Transverse colon (tissue), 4 donors: ENCODE measurements around the gene ERC2. TPM values are rescaled to one million over a fixed set of nuclear protein-coding genes. Genes with fewer than 3 reads are reported as not detected.
"Not testable (repeated sequence)": the region's sequence is repeated elsewhere in the genome, so short reads cannot be mapped to it uniquely, and the experiment has no call there.

Experiments used
- DNase-seq: peaks from one replicate; pipeline ENCODE4 v3.0.0-alpha.2; 2019
- H3K27ac ChIP-seq, 4 donors: fragments of 200-600 bp; sonication (generic); 2 replicates each; pipeline ENCODE4 v1.5.1; 2016 to 2018; ENCODE audit warnings: inconsistent platforms in 4 of 4
- H3K27me3 ChIP-seq: fragments of 200-600 bp; sonication (generic); 2 replicates; pipeline ENCODE4 v1.5.1; 2017; ENCODE audit warnings: inconsistent platforms
- H3K36me3 ChIP-seq, 4 donors: fragments of 200-600 bp; sonication (generic); 2 replicates each; pipeline ENCODE4 v1.5.1; 2017 to 2019; ENCODE audit warnings: inconsistent platforms in 4 of 4
- H3K4me1 ChIP-seq, 4 donors: fragments of 200-600 bp; sonication (generic); 2 replicates each; pipeline ENCODE4 v1.5.1; 2017 to 2020; ENCODE audit warnings: inconsistent platforms in 4 of 4
- H3K4me3 ChIP-seq, 4 donors: fragments of 200-600 bp; sonication (generic); 1 replicate in 1 of 4; 2 replicates in 3 of 4; pipeline versions ENCODE4 v1.5.1 to v1.6.1; 2017 to 2019; ENCODE audit warnings: inconsistent platforms in 4 of 4
- H3K9me3 ChIP-seq, 2 donors: fragments of 200-600 bp; sonication (generic); 2 replicates each; pipeline ENCODE4 v1.5.1; 2017 to 2019; ENCODE audit warnings: inconsistent platforms in 2 of 2
- EP300 ChIP-seq: sonication (generic); formaldehyde crosslinking; IDR thresholded peaks from one replicate; pipeline ENCODE4 v1.6.1; 2017; ENCODE audit warnings: antibody characterized with exemption, low read depth
- POLR2A ChIP-seq: fragments of 450-650 bp; IDR thresholded peaks from one replicate; pipeline ENCODE4 v1.6.1; 2016; ENCODE audit warnings: antibody characterized with exemption, mild to moderate bottlenecking, moderate library complexity
- POLR2AphosphoS5 ChIP-seq, 3 donors: sonication (generic); formaldehyde crosslinking; IDR thresholded peaks; one replicate each; pipeline ENCODE4 v1.6.1; 2016; ENCODE audit warnings: antibody characterized with exemption in 3 of 3
- WGBS, 2 donors: methylation state at CpG; one replicate each; pipeline ENCODE4 v1.1.5; 2018; ENCODE audit warnings: low coverage in 1 of 2; 5-methylcytosine and 5-hydroxymethylcytosine counted together
- in situ Hi-C, 4 donors: fragments of 200-750 bp; cut with MboI; loops; one replicate each; pipeline versions ENCODE4 v1.15.0 to v1.15.1; 2017; ENCODE audit warnings: low sequenced_read_pairs in 3 of 4, low pct_ligation_motif_present in 1 of 4, low pct_unique_long_range_greater_than_20kb in 1 of 4
- intact Hi-C: fragments of 100-400 bp; cut with DNase I; formaldehyde crosslinking; loops from one replicate; pipeline ENCODE4 v1.15.1; 2023; ENCODE audit warnings: low total_unique reads
- total RNA-seq, 4 donors: library from RNA; depleted of rRNA; stranded (reverse); fragments of >200 nt; gene quantifications; one replicate each; pipeline ENCODE4 v1.1.0, GENCODE V29; 2016
- TF ChIP-seq, protein P1 (sequence below), 5 experiments: fragments of 200-600 bp in 3 of 5; fragments of 450-650 bp in 2 of 5; sonication (generic) in 3 of 5; IDR thresholded peaks; 1 replicate in 2 of 5; 2 replicates in 3 of 5; pipeline ENCODE4 v1.5.1; 2016 to 2017; ENCODE audit warnings: antibody characterized with exemption in 5 of 5, inconsistent platforms in 3 of 5, mild to moderate bottlenecking in 2 of 5, moderate library complexity in 1 of 5

Gene ERC2
- total RNA-seq, 4 donors from 2014 or later, result 0.41 to 1.3 TPM; not detected in 2

- no peaks in the 10 kb centered on the region for H3K9me3 ChIP-seq
- intact Hi-C loops (no loop called here), in situ Hi-C loops (no loop called here)
- no peak overlapping the region for H3K27ac ChIP-seq
- H3K4me3 ChIP-seq, result no peak overlapping the region
- no peak for DNase-seq
- no peaks in the 10 kb centered on the region for H3K4me1 ChIP-seq
- H3K27me3 ChIP-seq, result no peaks in the 10 kb centered on the region
- no peaks in the 10 kb centered on the region for H3K36me3 ChIP-seq
- TF ChIP-seq POLR2A (no peak), EP300 (no peak), POLR2AphosphoS5 (IDR thresholded peaks at IDR 0.05) (no peak)
- TF ChIP-seq, protein P1, sequence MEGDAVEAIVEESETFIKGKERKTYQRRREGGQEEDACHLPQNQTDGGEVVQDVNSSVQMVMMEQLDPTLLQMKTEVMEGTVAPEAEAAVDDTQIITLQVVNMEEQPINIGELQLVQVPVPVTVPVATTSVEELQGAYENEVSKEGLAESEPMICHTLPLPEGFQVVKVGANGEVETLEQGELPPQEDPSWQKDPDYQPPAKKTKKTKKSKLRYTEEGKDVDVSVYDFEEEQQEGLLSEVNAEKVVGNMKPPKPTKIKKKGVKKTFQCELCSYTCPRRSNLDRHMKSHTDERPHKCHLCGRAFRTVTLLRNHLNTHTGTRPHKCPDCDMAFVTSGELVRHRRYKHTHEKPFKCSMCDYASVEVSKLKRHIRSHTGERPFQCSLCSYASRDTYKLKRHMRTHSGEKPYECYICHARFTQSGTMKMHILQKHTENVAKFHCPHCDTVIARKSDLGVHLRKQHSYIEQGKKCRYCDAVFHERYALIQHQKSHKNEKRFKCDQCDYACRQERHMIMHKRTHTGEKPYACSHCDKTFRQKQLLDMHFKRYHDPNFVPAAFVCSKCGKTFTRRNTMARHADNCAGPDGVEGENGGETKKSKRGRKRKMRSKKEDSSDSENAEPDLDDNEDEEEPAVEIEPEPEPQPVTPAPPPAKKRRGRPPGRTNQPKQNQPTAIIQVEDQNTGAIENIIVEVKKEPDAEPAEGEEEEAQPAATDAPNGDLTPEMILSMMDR (IDR thresholded peaks at IDR 0.05), result no peak
- WGBS, 2 donors, result 52 to 63% methylated on average over 4 of the region's 4 CpGs
These were observed 448.6 kb downstream of the ERC2 start for GRCh38 chr3:56019490-56020146.

DNA sequence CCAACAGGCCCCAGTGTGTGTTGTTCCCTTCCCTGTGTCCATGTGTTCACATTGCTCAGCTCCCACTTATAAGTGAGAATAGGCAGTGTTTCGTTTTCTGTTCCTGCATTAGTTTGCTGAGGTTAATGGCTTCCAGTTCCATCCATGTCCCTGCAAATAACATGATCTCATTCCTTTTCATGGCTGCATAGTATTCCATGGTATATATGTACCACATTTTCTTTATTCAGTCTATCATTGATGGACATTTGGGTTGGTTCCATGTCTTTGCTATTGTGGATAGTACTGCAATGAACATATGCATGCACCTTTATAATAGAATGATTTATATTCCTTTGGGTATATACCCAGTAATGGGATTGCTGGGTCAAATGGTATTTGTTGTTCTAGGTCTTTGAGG is 452.9 kb downstream of the ERC2 start:
- H3K27ac ChIP-seq, H3K27me3 ChIP-seq, DNase-seq, in situ Hi-C loops, H3K9me3 ChIP-seq, H3K4me1 ChIP-seq, intact Hi-C loops, H3K36me3 ChIP-seq, H3K4me3 ChIP-seq: not testable (repeated sequence)
- 75 to 80% methylated on average over 1 of the region's 1 CpG for WGBS, 2 donors

GRCh38 chr3:56012721-56013120 is 455.5 kb downstream of the ERC2 start:
- Histone ChIP-seq H3K9me3 (no peaks in the 10 kb centered on the region), H3K27me3 (no peaks in the 10 kb centered on the region), H3K4me3 (no peak overlapping the region), H3K36me3 (no peaks in the 10 kb centered on the region), H3K4me1 (no peaks in the 10 kb centered on the region), H3K27ac (no peak overlapping the region)
- in situ Hi-C loops (no loop called here), intact Hi-C loops (no loop called here)
- WGBS, 2 donors, result 48 to 68% methylated on average over 4 of the region's 4 CpGs
- no peak for DNase-seq
- no peak for TF ChIP-seq EP300
- TF ChIP-seq, protein P1 (IDR thresholded peaks at IDR 0.05), result no peak
- no peak for TF ChIP-seq POLR2A
- TF ChIP-seq POLR2AphosphoS5 (IDR thresholded peaks at IDR 0.05), result no peak

DNA sequence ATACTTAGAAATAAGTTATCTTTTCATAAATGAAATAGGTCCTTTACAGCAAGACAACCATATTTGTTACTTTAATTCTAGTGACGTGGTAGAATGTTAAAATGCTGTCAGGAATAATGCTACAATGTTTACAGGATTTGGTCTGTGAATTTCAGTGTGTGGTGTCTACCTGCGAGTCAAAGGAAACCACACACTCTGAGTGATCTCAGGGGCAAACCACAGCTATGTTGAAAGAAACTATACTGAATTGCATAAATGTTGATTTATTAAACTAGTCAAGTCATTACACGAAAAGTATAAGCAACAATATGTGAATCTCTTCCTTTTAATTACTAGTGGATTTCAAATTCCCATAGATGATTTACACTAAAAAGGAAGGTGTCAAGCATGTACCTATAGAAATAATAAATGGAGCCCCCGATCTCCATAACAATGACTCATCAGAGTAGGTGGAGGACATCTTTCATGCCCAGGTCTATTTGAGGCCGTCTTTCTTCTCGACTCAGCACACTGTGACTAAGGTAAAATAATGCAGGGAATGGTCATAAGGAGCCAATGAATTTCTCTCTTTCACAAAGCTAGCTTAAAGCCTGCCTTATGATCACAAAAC is 463.0 kb downstream of the ERC2 start:
- Histone ChIP-seq H3K4me1 (no peaks in the 10 kb centered on the region), H3K36me3 (no peaks in the 10 kb centered on the region), H3K27me3 (no peaks in the 10 kb centered on the region), H3K4me3 (no peak overlapping the region), H3K9me3 (no peaks in the 10 kb centered on the region), H3K27ac (no peak overlapping the region)
- DNase-seq, result no peak
- no peak for TF ChIP-seq POLR2AphosphoS5 (IDR thresholded peaks at IDR 0.05)
- no peak for TF ChIP-seq EP300
- TF ChIP-seq, protein P1 (IDR thresholded peaks at IDR 0.05), result no peak
- no peak for TF ChIP-seq POLR2A
- in situ Hi-C loops, result no loop called here
- intact Hi-C loops, result no loop called here
- 61 to 65% methylated on average over 6 of the region's 6 CpGs for WGBS, 2 donors

DNA sequence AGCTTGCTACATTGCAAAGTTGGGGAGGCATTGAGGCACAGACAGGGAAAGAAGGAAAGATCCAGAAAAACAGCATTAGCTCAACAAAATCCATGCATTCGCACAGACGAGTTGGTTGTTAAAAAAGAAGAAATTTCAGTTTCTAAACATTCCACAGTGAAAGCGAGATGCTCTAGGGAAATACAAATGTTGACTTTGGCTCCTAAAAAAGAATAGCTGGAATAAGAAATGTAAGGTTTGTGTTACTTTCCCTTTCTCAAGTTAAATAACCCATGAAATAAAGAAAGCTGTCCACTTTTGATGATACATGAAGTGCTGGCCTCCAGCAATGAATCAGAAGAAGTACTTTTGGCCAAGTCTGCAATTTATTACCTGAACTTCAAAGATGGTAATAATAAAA is 465.1 kb downstream of the ERC2 start:
- Histone ChIP-seq H3K27me3 (no peaks in the 10 kb centered on the region), H3K36me3 (no peaks in the 10 kb centered on the region), H3K27ac (no peak overlapping the region), H3K4me3 (no peak overlapping the region), H3K4me1 (no peaks in the 10 kb centered on the region), H3K9me3 (no peaks in the 10 kb centered on the region)
- intact Hi-C loops (no loop called here), in situ Hi-C loops (no loop called here)
- DNase-seq, result no peak
- TF ChIP-seq, protein P1 (IDR thresholded peaks at IDR 0.05), result no peak
- TF ChIP-seq POLR2AphosphoS5 (IDR thresholded peaks at IDR 0.05) (no peak), EP300 (no peak), POLR2A (no peak)
- 70 to 79% methylated on average over 3 of the region's 3 CpGs for WGBS, 2 donors
